GM23338 (cell line): ENCODE results near the gene SAMD10. TPM values are rescaled to one million over a fixed set of nuclear protein-coding genes. Genes with fewer than 3 reads are reported as not detected.

Source experiments
- ATAC-seq: fragments of 200-7000 bp; cut with Tn5 transposase; 3 replicates; pipeline ENCODE4 v1.9.1; 2020
- DNase-seq: peaks from one replicate; pipeline ENCODE4 v3.0.0-alpha.2; 2015; ENCODE audit warnings: low spot score
- H2AFZ ChIP-seq: fragments of 200-600 bp; sonication (generic); 2 replicates; pipeline ENCODE4 v1.8.0; 2016; ENCODE audit warnings: antibody characterized with exemption, mild to moderate bottlenecking, moderate library complexity
- H3F3A ChIP-seq: fragments of 200-600 bp; sonication (generic); replicated peaks from 2 replicates; pipeline ENCODE4 v1.8.0; 2017; ENCODE audit warnings: antibody characterized with exemption, mixed run types, low read depth
- H3K27ac ChIP-seq: fragments of 200-600 bp; sonication (generic); 2 replicates; pipeline ENCODE4 v1.6.1; 2016; ENCODE audit warnings: low read depth
- H3K27me3 ChIP-seq: fragments of 200-600 bp; sonication (generic); 2 replicates; pipeline ENCODE4 v1.8.0; 2016; ENCODE audit warnings: mild to moderate bottlenecking, mixed run types, moderate library complexity; ENCODE audit not compliant: insufficient read depth
- H3K36me3 ChIP-seq: fragments of 200-600 bp; sonication (generic); 2 replicates; pipeline ENCODE4 v1.8.0; 2016; ENCODE audit warnings: mild to moderate bottlenecking; ENCODE audit not compliant: insufficient read depth
- H3K4me1 ChIP-seq: fragments of 200-600 bp; sonication (generic); 2 replicates; pipeline ENCODE4 v1.8.0; 2016; ENCODE audit warnings: mild to moderate bottlenecking, moderate library complexity; ENCODE audit not compliant: insufficient read depth
- H3K4me2 ChIP-seq: fragments of 200-600 bp; sonication (generic); 2 replicates; pipeline ENCODE4 v1.7.1; 2017; ENCODE audit warnings: mixed run types
- H3K4me3 ChIP-seq: fragments of 200-600 bp; sonication (generic); 2 replicates; pipeline ENCODE4 v1.6.1; 2016; ENCODE audit warnings: mixed run types
- H3K79me2 ChIP-seq: fragments of 200-600 bp; sonication (generic); replicated peaks from 2 replicates; pipeline ENCODE4 v1.8.0; 2017; ENCODE audit warnings: mild to moderate bottlenecking; ENCODE audit not compliant: insufficient read depth
- H3K9me2 ChIP-seq: fragments of 200-600 bp; sonication (generic); 2 replicates; pipeline ENCODE4 v1.8.0; 2017; ENCODE audit not compliant: insufficient read depth
- H4K20me1 ChIP-seq: fragments of 200-600 bp; sonication (generic); replicated peaks from 2 replicates; pipeline ENCODE4 v1.8.0; 2017; ENCODE audit warnings: mild to moderate bottlenecking; ENCODE audit not compliant: insufficient read depth
- H3K27ac Mint-ChIP-seq: 2 replicates; pipeline ENCODE4 v1.8.0; 2020; ENCODE audit warnings: inconsistent platforms, mild to moderate bottlenecking, moderate library complexity, mixed read lengths
- H3K27me3 Mint-ChIP-seq: 3 replicates; pipeline ENCODE4 v1.8.0; 2022; ENCODE audit warnings: low read depth, mild to moderate bottlenecking, moderate library complexity, mixed read lengths, inconsistent platforms; ENCODE audit not compliant: insufficient read depth, poor library complexity
- H3K36me3 Mint-ChIP-seq: 3 replicates; pipeline ENCODE4 v1.8.0; 2021; ENCODE audit warnings: low read depth, mild to moderate bottlenecking, inconsistent platforms, moderate library complexity, mixed read lengths
- H3K4me1 Mint-ChIP-seq: 3 replicates; pipeline ENCODE4 v1.8.0; 2020; ENCODE audit warnings: mild to moderate bottlenecking, inconsistent platforms, mixed read lengths
- H3K4me3 Mint-ChIP-seq: 3 replicates; pipeline ENCODE4 v1.8.0; 2021; ENCODE audit warnings: moderate library complexity, mild to moderate bottlenecking, inconsistent platforms, mixed read lengths
- H3K9me3 Mint-ChIP-seq: 3 replicates; pipeline ENCODE4 v1.8.0; 2020; ENCODE audit warnings: moderate library complexity, mild to moderate bottlenecking, inconsistent platforms, mixed read lengths
- CREB1 ChIP-seq: fragments of 250-450 bp; sonication (Bioruptor Pico); IDR thresholded peaks from 2 replicates; pipeline ENCODE4 v1.5.0; 2020; ENCODE audit warnings: low read depth, mild to moderate bottlenecking, moderate library complexity
- CTCF ChIP-seq, 2 experiments: fragments of 200-600 bp in 1 of 2; sonication (generic) in 1 of 2; conservative IDR thresholded peaks; 2 replicates each; pipeline versions ENCODE4 v1.5.1 to v1.6.1; 2016 to 2017; ENCODE audit warnings: antibody characterized with exemption in 2 of 2, low read depth in 2 of 2, mild to moderate bottlenecking in 2 of 2, moderate library complexity in 1 of 2
- ETS1 ChIP-seq: IDR thresholded peaks from 2 replicates; pipeline ENCODE4 v1.6.1; 2016; ENCODE audit warnings: antibody characterized with exemption
- EZH2 ChIP-seq: fragments of 200-600 bp; sonication (generic); IDR thresholded peaks from one replicate; pipeline ENCODE4 v1.8.0; 2017; ENCODE audit warnings: antibody characterized with exemption, mild to moderate bottlenecking, low read depth; ENCODE audit not compliant: unreplicated experiment
- EZH2phosphoT487 ChIP-seq: fragments of 200-600 bp; sonication (generic); IDR thresholded peaks from one replicate; pipeline ENCODE4 v1.8.1; 2018; ENCODE audit warnings: antibody characterized with exemption; ENCODE audit not compliant: unreplicated experiment
- JUNB ChIP-seq: IDR thresholded peaks from one replicate; pipeline ENCODE4 v1.6.1; 2016; ENCODE audit warnings: antibody characterized with exemption; ENCODE audit not compliant: unreplicated experiment
- NANOG ChIP-seq: IDR thresholded peaks from 2 replicates; pipeline ENCODE4 v1.6.1; 2016; ENCODE audit warnings: antibody characterized with exemption, borderline replicate concordance
- POLR2AphosphoS5 ChIP-seq: IDR thresholded peaks from 2 replicates; pipeline ENCODE4 v1.6.1; 2016; ENCODE audit warnings: antibody characterized with exemption, low read depth
- REST ChIP-seq: IDR thresholded peaks from one replicate; pipeline ENCODE4 v1.6.1; 2018; ENCODE audit warnings: antibody characterized with exemption; ENCODE audit not compliant: unreplicated experiment
- STAT1 ChIP-seq: IDR thresholded peaks from one replicate; pipeline ENCODE4 v1.6.1; 2016; ENCODE audit warnings: antibody characterized with exemption; ENCODE audit not compliant: unreplicated experiment
- ZNF114 ChIP-seq: fragments of 250-450 bp; sonication (Bioruptor Pico); IDR thresholded peaks from 2 replicates; pipeline ENCODE4 v1.5.0; 2020; ENCODE audit warnings: mild to moderate bottlenecking, moderate library complexity
- ZNF331 ChIP-seq: fragments of 250-450 bp; sonication (Bioruptor Pico); IDR thresholded peaks from 2 replicates; pipeline ENCODE4 v1.5.0; 2020; ENCODE audit warnings: low read depth, mild to moderate bottlenecking, moderate library complexity
- ZNF462 ChIP-seq: fragments of 250-450 bp; sonication (Bioruptor Pico); IDR thresholded peaks from 2 replicates; pipeline ENCODE4 v1.5.0; 2020; ENCODE audit warnings: mild to moderate bottlenecking, moderate library complexity
- polyA plus RNA-seq: library from polyadenylated mRNA; unstranded; fragments of >200 nt; fragmentation: Nextera tagmentation; extraction: Ambion mirVana; gene quantifications from 2 replicates; pipeline ENCODE4 v1.2.1, GENCODE V29; 2016
- total RNA-seq: library from RNA; depleted of rRNA; stranded (reverse); fragments of >200 nt; shearing (Covaris generic); gene quantifications from 2 replicates; pipeline ENCODE4 v1.2.3, GENCODE V29; 2014

The SAMD10 gene
- total and polyA plus RNA-seq, 2 experiments from 2014 or later = 2.1 to 7.3 TPM

GRCh38 chr20:63943808-63944077 lies 35.7 kb downstream of the SAMD10 start:
- H4K20me1 ChIP-seq = peaks cover 10% of the 10 kb centered on the region

More at GRCh38 chr20:63943808-63944077, 35.7 kb downstream of the SAMD10 start:
- Histone ChIP-seq H3K4me1 (peaks cover 12% of the 10 kb centered on the region; the same call in 1 of the 2 replicates), H3K36me3 (no peaks in the 10 kb centered on the region), H3K79me2 (peaks cover 20% of the 10 kb centered on the region), H3K4me3 (no peak overlapping the region), H3K27ac (peak overlapping the region; percentile 79), H2AFZ (no peak overlapping the region), H3K4me2 (no peak overlapping the region), H3F3A (peaks cover 36% of the 10 kb centered on the region), H3K27me3 (no peaks in the 10 kb centered on the region), H3K9me2 (no peaks in the 10 kb centered on the region)
- peaks cover 29% of the 10 kb centered on the region for H3K27me3 Mint-ChIP-seq
- ATAC-seq = no peak
- H3K27ac Mint-ChIP-seq = no peak overlapping the region
- peaks cover 7% of the 10 kb centered on the region; the same call in 1 of the 3 replicates for H3K9me3 Mint-ChIP-seq
- no peak for DNase-seq
- H3K36me3 Mint-ChIP-seq = peaks cover 23% of the 10 kb centered on the region
- TF ChIP-seq REST (no peak), EZH2 (no peak), ZNF462 (CRISPR knock-in tag) (no peak), ZNF331 (CRISPR knock-in tag) (no peak), CTCF (conservative IDR thresholded peaks at IDR 0.05; ENCODE audit: low read depth in 2 of 2) (no peak), ZNF114 (no peak), STAT1 (no peak), NANOG (no peak), CREB1 (CRISPR knock-in tag) (no peak), POLR2AphosphoS5 (no peak), JUNB (no peak), ETS1 (no peak), EZH2phosphoT487 (no peak)
- no peak overlapping the region for H3K4me3 Mint-ChIP-seq
- H3K4me1 Mint-ChIP-seq = peaks cover 10% of the 10 kb centered on the region
